HepG2 (cell line): ENCODE results near the gene PDE4D.

Experiments used
- ARHGAP35 ChIP-seq: sonication (generic); formaldehyde crosslinking; IDR thresholded peaks from 2 replicates; pipeline ENCODE4 v1.9.0; 2022; ENCODE audit warnings: mild to moderate bottlenecking, inconsistent platforms, moderate library complexity, missing genetic modification reagents, borderline replicate concordance
- CTCF ChIP-seq: sonication (generic); formaldehyde crosslinking; IDR thresholded peaks from 2 replicates; pipeline ENCODE4 v1.5.0; 2020; ENCODE audit warnings: mild to moderate bottlenecking, missing genetic modification reagents, moderate library complexity
- HDAC6 ChIP-seq: fragments of 200-600 bp; sonication (generic); IDR thresholded peaks from 2 replicates; pipeline ENCODE4 v1.7.0; 2017; ENCODE audit warnings: mild to moderate bottlenecking, antibody characterized with exemption, low read length, low read depth

GRCh38 chr5:59525311-59525710 lies 368.2 kb downstream of the PDE4D start:
- TF ChIP-seq ARHGAP35 (CRISPR knock-in tag) (no peak), CTCF (no peak), HDAC6 (no peak)
